Suppressor macrophage treated with lipopolysaccharide for 1 hour (primary cell): ENCODE results near the gene PIM3.
"Not testable (repeated sequence)": the region's sequence is repeated elsewhere in the genome, so short reads cannot be mapped to it uniquely, and the experiment has no call there.

ENCODE experiments used
- DNase-seq, 3 donors: peaks; one replicate each; pipeline ENCODE4 v3.0.0-alpha.2; 2020 to 2022

PIM3 gene

DNA sequence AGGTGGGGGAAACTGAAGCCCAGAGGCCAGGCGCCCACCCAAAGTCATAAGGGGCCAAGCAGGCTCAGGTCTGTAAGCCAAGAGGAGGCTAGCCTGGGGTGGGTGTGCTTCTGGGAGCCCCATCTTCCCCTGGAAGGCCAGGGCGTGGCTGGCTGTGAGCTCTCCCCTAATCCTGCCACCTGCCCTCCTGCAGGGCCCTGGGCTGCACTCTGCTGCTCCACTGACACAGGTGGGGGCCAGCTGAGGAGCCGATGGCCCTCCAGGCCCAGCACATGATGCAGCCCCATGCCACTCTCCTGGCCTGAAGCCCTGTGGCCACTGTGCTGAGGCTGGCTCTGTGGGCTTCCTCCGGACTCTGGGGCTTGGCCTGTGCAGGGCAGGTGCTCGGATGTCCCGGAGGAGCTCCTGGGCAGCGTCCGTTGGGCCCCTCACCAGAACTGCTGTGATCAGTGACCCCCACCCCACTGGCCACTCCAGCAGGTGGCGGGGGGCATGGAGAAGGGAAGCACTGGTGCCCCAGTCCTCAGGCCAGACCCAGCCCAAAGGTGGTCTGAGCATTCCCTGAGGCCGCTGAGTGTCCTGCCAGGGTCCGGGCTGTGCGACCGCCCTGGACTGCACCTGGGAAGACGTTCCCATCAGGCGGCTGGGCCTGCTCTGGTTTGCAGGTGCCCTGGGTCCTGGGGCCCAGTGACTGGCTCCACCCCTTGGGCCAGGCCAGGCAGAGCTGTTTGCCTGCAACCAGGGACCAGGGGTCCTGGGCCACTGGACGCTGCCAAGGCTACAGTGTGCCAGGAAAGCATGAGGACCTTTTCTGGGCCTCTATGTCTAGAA lies 8.5 kb downstream of the PIM3 start:
- peak in 1 of 3 donors; percentile 18 for DNase-seq

DNA sequence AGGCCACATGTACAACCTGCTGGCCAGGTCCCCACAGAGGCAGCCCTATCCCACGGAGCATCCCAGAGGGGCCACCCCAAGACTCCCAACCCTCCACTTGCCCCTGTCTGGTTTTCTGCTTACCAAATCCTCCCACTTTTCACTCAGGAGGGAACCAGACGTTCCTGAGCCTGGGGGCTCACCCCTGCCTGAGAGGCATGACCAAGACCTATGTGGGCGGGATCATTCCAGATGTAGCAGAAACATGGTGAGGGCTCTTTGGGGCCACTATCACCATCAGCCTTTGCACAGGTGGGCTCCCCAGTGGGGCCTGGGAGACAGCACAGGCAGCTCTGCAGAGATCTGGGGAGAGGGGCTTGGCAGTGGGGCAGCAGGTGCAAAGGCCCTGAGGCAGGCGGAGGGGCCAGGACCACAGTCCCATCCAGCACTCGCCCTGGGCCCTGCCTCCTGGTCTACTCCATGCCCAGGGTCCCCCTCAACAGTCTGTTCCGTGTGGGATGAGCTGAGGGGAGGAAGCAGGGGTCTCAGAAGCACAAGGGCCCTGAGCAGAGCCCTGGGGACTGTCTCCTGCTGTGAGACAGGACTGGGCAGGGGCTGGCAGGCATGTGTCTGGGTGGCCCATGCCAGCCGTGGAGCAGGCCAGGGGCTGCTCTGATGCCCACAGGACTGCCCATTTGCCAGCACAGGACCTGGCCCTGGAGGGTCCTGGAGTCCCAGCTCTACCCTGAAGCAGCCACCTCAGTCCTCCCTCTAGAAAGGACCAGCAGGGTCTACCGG lies 9.4 kb downstream of the PIM3 start:
- peak in 1 of 3 donors; percentile 42 for DNase-seq

- peak; percentile 99 for DNase-seq
Observed at GRCh38 chr22:49970528-49971231, 10.1 kb downstream of the PIM3 start.

DNA sequence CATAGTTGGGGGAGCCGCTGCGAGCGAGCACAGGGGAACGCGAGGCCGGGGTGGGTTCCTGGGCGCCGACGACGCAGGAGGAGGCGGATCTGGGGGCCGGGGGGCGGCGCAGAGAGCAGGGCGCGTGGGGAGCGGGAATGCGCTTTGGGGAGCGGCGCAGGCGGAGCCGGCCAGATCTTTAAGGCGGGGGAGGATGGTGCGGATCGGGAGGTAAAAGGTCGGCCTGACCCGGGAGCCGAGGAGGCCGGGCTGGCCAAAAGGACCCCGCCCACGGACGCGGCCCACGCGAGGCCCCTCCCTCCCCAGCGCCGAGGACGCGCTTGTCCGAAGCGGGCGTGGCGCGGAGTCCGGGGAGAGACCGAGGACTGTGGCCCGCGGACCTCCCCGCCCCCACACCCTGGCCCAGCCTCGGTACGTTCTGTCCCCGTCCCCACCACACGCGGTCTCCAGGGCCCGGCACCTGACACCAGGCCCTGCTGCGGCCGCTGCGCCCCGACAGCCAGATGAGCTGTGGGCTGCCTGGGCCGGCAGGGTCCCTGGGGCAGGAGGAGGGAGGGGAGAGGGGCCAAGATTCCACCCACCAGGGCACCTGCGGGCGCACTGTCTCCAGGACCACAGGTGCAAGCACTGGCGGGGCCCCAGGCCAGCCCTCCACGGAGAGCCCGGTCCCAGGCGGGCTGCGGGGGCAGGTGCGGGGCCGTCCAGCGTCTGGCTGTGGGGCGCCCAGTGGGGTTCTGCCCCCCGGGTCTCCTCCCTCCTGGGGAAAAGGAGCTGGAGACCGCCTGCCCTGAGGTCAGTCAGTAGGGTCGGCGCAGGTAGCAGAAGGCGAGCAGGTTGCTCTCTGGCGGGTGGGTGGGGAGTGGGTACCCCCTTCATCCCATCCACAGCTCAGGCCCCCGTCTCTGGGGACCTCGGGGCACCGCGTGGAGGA lies 10.9 kb downstream of the PIM3 start:
- peak; percentile 90 to 96 (median 92) for DNase-seq

DNA sequence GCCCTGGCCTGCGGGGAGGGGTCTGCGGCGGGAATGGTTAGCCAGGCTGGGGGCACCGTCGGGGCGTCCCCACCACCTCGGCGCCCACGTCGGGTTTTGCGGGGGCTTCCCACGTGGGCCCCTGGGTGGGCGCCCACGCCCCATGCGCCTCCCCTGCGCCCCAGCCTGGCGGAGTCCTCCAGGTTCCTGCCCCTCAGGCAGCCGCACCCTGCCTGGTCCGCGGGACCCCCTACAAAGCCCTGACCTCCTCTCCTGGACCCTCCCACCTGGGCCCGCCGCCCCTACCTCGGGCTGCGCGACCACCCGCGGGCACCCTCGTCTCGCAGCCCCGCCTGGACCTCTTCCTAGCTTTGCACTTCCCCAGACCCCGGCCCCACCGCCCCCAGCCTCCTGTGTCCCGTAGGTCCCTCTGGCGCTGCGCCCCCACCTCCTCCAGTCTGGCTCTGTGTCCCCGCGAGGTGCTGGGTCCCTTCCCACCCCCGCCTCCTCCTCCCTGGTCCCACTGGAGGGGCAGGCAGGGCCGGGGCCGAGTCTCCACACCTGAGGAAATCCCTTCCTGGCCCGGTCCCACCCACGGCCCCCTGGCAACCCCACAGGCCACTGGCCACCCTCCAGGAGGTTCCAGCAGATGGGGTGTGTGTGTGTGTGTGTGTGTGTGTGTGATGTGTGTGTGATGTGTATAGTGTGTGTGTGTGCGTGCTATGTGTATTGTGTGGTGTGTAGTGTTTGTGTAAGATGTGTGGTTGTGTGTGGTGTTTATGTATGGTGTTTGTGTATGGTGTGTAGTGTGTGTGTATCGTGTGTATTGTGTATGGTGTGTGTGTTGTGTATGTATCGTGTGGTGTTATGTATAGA lies 11.8 kb downstream of the PIM3 start:
- no peak for DNase-seq

DNA sequence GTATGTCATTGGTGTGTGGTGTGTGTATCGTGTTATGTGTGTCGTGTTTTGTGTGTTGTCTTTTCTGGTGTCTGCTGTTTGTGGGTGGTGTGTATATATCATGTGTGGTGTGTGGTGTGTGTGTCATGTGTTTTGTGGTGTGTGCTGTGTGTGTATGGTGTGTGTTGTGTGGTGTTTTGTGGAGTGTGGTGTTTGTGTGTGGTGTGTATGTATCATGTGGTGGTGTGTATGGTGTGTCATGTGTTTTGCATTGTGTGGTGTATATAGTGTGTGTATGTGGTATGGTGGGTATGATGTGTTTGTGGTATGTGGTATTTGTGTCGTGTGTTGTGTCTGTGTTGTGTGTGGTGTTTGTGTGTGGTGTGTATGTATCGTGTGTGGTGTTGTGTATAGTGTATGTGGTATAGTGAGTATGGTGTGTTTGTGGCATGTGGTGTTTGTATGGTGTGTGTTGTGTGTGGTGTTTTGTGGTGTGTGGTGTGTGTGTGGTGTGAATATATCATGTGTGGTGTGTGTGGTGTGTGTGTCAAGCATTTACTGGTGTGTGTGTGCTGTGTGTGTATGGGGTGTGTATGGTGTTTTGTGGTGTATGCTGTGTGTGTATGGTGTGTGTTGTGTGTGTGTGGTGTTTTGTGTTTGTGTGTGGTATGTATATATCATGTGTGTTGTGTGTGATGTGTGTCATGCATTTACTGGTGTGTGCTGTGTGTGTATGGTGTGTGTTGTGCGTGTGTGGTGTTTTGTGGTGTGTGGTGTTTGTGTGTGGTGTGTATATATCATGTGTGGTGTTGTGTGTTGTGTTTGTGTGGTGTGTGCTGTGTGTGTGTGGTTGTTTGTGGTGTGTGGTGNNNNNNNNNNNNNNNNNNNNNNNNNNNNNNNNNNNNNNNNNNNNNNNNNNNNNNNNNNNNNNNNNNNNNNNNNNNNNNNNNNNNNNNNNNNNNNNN lies 12.7 kb downstream of the PIM3 start:
- no peak for DNase-seq

DNA sequence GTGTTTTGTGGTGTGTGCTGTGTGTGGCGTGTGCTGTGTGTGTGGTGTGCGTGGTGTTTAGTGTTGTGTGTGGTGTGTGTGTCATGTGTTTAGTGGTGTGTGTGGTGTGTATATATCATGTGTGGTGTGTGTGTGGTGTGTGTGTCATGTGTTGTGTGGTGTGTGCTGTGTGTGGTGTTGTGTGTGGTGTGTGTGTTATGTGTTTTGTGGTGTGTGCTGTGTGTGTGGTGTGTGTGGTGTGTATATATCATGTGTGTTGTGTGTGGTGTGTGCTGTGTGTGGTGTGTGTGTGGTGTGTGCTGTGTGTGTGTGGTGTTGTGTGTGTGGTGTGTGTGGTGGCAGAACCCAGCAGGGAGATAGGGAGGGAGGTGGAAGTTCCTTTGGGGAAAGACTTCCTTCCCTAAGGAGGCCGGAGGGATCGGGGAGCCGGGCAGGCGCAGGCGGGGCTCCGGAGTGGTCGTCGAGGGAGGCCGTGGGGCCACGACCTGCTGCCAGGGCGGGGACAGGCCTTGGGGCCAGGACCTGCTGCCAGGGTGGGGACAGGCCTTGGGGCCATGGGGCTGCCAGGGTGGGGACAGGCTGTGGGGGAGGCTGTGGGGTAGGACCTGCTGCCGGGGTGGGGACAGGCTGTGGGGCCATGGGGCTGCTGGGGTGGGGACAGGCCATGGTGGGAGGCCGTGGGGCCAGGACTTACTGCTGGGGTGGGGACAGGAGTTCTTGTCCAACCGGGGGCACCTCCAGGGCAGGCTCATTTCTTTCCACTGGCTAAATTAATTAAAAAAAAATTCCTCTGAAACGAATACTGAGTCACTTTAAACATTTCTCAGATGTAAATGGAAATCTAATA lies 15.2 kb downstream of the PIM3 start:
- peak; percentile 58 to 79 (median 65) for DNase-seq

DNA sequence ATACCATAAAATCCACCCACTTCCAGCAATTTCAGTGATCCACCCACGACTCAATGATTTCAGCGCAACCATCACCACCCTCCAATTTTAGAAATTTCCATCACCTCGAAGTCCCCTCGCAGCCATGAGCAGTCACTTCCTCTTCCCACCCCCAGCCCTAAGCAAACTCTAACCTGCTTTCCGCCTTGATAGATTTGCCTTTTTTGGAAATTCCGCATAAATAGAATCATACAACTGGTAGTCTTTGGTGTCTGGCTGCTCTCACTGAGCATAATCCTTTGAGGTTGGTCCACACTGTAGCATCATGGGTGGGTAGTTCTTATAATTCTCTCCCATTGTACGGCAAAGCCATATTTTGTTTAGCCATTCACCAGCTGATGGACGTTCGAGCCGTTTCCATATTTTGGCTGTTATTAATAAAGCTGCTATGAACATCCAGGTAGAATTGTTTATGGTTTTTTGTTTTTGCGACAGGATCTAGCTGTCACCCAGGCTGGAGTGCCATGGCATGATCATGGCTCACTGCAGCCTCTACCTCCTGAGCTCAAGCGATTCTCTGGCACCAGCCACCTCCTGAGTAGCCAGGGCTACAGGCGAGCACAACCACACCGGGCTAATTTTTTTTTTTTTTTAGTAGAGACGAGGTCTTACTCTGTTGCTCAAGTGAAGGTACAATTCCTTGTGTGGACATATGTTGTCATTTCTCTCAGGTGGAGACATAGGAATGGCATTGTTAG lies 16.0 kb downstream of the PIM3 start:
- DNase-seq = peak; percentile 89 to 95 (median 94)

DNA sequence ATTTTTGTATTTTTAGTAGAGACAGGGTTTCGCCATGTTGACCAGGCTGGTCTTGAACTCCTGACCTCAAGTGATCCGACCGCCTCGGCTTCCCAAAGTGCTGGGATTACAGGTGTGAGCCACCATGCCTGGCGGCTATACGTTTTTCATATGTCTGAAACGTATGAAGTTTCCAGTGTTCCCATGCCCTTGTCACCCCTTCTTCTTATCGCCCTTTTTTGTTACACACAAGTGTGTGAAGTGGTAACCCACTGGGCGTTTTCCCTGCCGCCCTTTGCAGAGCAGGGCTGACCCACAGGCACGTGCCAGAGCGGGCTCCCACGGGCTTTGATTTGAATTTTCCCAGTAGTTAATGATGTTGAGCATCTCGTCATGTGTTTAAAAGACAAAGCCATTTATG lies 17.0 kb downstream of the PIM3 start:
- no peak for DNase-seq

GRCh38 chr22:49979587-49980264 lies 19.2 kb downstream of the PIM3 start:
- peak; percentile 79 to 81 (median 80) for DNase-seq

DNA sequence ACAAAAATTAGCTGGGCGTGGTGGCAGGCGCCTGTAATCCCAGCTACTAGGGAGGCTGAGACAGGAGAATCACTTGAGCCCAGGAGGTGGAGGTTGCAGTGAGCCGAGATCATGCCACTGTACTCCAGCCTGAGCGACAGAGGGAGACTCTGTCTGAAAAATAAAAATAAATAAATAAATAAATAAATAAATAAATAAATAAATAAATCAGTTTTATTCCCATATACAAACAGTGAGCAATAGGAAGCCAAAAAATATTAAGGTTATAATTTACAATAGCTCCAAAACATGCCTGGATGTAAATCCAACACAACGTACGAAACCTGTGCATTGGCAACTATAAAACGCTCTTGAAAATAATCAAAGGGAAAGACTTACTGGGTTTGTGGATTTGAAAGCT lies 21.2 kb downstream of the PIM3 start:
- not testable (repeated sequence) for DNase-seq

GRCh38 chr22:49983148-49984042 lies 22.8 kb downstream of the PIM3 start:
- DNase-seq = peak in 1 of 3 donors; percentile 67

GRCh38 chr22:49986325-49986724 lies 25.8 kb downstream of the PIM3 start:
- no peak for DNase-seq

DNA sequence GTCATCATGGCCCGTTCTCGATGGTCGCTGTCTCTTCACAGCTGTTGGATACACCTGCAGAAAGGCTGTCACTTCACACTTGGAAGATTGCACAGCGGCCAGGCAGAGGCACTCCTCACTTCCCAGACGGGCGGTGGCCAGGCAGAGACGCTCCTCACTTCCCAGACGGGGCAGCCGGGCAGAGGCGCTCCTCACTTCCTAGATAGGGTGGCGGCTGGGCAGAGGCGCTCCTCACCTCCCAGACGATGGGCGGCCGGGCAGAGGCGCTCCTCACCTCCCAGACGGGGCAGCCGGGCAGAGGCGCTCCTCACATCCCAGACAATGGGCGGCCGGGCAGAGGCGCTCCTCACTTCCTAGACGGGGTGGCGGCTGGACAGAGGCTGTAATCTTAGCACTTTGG lies 29.3 kb downstream of the PIM3 start:
- not testable (repeated sequence) for DNase-seq

GRCh38 chr22:49991167-49991566 lies 30.6 kb downstream of the PIM3 start:
- DNase-seq = no peak

DNA sequence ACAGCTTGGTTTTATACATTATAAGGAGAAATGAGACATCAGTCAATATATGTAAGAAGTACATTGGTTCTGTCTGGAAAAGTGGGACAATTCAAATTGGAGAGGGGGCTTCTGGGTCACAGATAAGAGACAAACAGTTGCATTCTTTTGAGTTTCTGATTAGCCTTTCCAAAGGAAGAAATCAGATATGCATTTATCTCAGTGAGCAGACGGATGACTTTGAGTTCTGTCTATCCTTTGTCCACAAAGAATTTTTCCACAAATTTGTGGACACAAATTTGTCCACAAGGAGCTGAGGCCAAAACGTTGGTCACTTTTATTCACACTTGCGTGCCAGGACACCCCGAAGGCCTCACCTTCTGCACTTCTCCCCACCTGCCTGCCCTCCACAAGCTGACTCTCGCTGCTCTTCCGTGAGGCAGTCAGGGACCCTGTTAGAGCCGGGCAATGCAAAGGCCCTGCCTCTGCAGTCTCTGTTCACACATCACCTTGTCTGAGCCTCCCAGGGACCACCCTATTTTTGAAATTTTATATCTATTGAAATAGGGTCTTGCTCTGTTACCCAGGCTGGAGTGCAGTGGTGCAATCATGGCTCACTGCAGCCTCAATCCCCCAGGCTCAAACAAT lies 31.4 kb downstream of the PIM3 start:
- no peak for DNase-seq
